Ovary (tissue), 9 donors: ENCODE results near the gene DNAJC1. TPM values are rescaled to one million over a fixed set of nuclear protein-coding genes. Genes with fewer than 3 reads are reported as not detected.

Experiments used
- DNase-seq, 5 donors: peaks; one replicate each; pipeline ENCODE4 v3.0.0-alpha.2; 2019 to 2020
- H3K27ac ChIP-seq, 2 donors: fragments of 200-600 bp; one replicate each; pipeline versions ENCODE4 v1.5.1 to v1.8.0; 2019 to 2022
- H3K27me3 ChIP-seq: fragments of 200-600 bp; one replicate; pipeline ENCODE4 v1.8.0; 2022
- H3K36me3 ChIP-seq: fragments of 200-600 bp; sonication (generic); one replicate; pipeline ENCODE4 v1.5.1; 2019
- H3K4me1 ChIP-seq: one replicate; pipeline ENCODE4 v1.8.1; 2013; ENCODE audit warnings: mild to moderate bottlenecking, moderate library complexity; ENCODE audit not compliant: insufficient read depth
- H3K4me3 ChIP-seq: fragments of 200-600 bp; sonication (generic); one replicate; pipeline ENCODE4 v1.5.1; 2017
- H3K9me3 ChIP-seq, 2 donors: fragments of 200-600 bp in 1 of 2; sonication (generic) in 1 of 2; one replicate each; pipeline versions ENCODE4 v1.5.1 to v1.8.1; 2013 to 2019; ENCODE audit warnings: mild to moderate bottlenecking in 1 of 2, moderate library complexity in 1 of 2
- CTCF ChIP-seq, 3 donors: fragments of 450-650 bp in 2 of 3; fragments of 200-600 bp in 1 of 3; IDR thresholded peaks; one replicate each; pipeline versions ENCODE4 v1.5.1 to v1.8.0; 2016 to 2022; ENCODE audit warnings: antibody characterized with exemption in 3 of 3, mild to moderate bottlenecking in 1 of 3
- EP300 ChIP-seq: sonication (generic); formaldehyde crosslinking; IDR thresholded peaks from one replicate; pipeline ENCODE4 v1.6.1; 2017; ENCODE audit warnings: antibody characterized with exemption
- POLR2A ChIP-seq: fragments of 450-650 bp; IDR thresholded peaks from one replicate; pipeline ENCODE4 v1.6.1; 2017; ENCODE audit warnings: antibody characterized with exemption, mild to moderate bottlenecking, moderate library complexity
- WGBS, 3 donors: extraction: QIAGEN DNeasy Blood & Tissue Kit in 1 of 3; methylation state at CpG; one replicate each; pipeline versions ENCODE4 v1.1.5 to v1.1.7; 2013 to 2017; 5-methylcytosine and 5-hydroxymethylcytosine counted together
- intact Hi-C, 4 donors: fragments of 100-400 bp; cut with DNase I; formaldehyde crosslinking; loops; one replicate each; pipeline versions ENCODE4 v1.11.0 to v1.15.1; 2022 to 2023
- polyA plus RNA-seq, 2 donors: library from polyadenylated mRNA; stranded (reverse); fragments of 200-250 nt in 1 of 2; fragments of 350-450 nt in 1 of 2; fragmentation: Illumina TruSeq in 1 of 2; extraction: RNeasy Lipid Tissue Mini Kit (QIAGEN cat#74804) in 1 of 2; gene quantifications; one replicate each; pipeline ENCODE4 v1.2.3, GENCODE V29; 2013 to 2014
- total RNA-seq, 7 donors: library from RNA; depleted of rRNA in 2 of 7; stranded (reverse); fragments of >200 nt in 2 of 7; fragmentation: NEBNext Ultra II Directional in 3 of 7; extraction: Animal tissue kit (Norgen Biotek cat#: 25700) in 3 of 7; gene quantifications; one replicate each; pipeline versions ENCODE4 v1.1.0 to v1.2.4, GENCODE V29; 2016 to 2023
- donor health status: DM: no; HTN: no; CAD: no; lungs with moderate emphysema.
- donor health status: DM: no; HTN: no; CAD: no.
- donor health status: Bipolar disorder and iron deficiency.
- donor health status: DM: yes; HTN: yes; CAD: no.
- donor health status: DM: no; HTN: no; CAD: no.
- donor health status: DM: yes; HTN: yes; CAD: no.

Gene DNAJC1
- total and polyA plus RNA-seq, 9 donors, result 18.8 to 62.7 (median 21.0) TPM

- Histone ChIP-seq H3K4me3 (no peak overlapping the region), H3K36me3 (no peaks in the 10 kb centered on the region), H3K27me3 (no peaks in the 10 kb centered on the region), H3K9me3 (no peaks in the 10 kb centered on the region), H3K27ac (no peak overlapping the region), H3K4me1 (no peaks in the 10 kb centered on the region)
- DNase-seq, result no peak
- 96 to 98% (median 97%) methylated on average over 1 of the region's 1 CpG for WGBS, 3 donors
- no peak for TF ChIP-seq CTCF (IDR thresholded peaks at IDR 0.05)
- no peak for TF ChIP-seq POLR2A
- TF ChIP-seq EP300, result no peak
- intact Hi-C loops, result no loop called here
These were observed 226.6 kb downstream of the DNAJC1 start for GRCh38 chr10:21776883-21777282.

DNA sequence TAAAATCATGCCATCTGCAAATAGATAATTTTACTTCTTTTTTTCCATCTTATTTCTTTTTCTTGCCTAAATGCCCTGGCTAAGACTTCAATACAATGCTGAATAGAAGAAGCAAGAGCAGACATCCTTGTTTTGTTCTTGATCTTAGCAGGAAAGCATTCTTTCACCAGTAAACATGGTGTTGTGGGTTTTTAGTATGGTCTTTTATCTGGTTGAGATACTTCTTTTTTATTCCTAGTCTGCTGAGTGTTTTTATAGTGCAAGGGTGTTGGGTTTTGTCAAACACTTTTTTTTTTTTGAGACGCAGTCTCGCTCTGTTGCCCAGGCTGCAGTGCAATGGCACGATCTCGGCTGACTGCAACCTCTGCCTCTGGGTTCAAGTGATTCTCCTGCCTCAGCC is 232.3 kb downstream of the DNAJC1 start:
- Histone ChIP-seq H3K27me3 (no peaks in the 10 kb centered on the region), H3K9me3 (no peaks in the 10 kb centered on the region), H3K36me3 (no peaks in the 10 kb centered on the region), H3K4me3 (no peak overlapping the region), H3K27ac (no peak overlapping the region), H3K4me1 (no peaks in the 10 kb centered on the region)
- no peak for DNase-seq
- 94 to 98% (median 96%) methylated on average over 4 of the region's 4 CpGs for WGBS, 3 donors
- intact Hi-C loops, result no loop called here
- TF ChIP-seq CTCF (IDR thresholded peaks at IDR 0.05), result no peak
- TF ChIP-seq POLR2A, result no peak
- no peak for TF ChIP-seq EP300

DNA sequence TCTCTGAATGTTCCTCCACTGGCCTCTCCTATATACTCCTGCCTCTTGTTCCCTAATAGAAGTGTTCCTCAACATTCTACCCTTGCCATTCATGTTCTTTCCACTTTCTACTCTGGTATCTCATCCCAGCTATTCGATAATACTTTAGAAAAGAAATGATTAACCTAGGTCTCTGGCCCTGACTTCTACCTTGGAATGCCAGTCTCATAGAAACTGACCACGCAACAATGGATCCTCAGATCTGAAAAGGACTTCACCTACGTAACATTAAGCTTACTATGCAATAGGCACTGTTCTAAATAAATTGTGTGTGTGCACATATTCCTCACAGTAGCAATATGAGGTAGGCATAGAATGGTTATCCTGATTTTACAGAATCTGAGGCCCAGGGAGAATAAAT is 234.5 kb downstream of the DNAJC1 start:
- Histone ChIP-seq H3K4me3 (no peak overlapping the region), H3K27me3 (no peaks in the 10 kb centered on the region), H3K4me1 (no peaks in the 10 kb centered on the region), H3K27ac (no peak overlapping the region), H3K36me3 (no peaks in the 10 kb centered on the region), H3K9me3 (no peaks in the 10 kb centered on the region)
- TF ChIP-seq CTCF (IDR thresholded peaks at IDR 0.05) (no peak), POLR2A (no peak), EP300 (no peak)
- intact Hi-C loops, result no loop called here
- WGBS, 3 donors, result 96 to 99% (median 98%) methylated on average over 3 of the region's 3 CpGs
- no peak for DNase-seq

GRCh38 chr10:21764466-21765189 is 238.9 kb downstream of the DNAJC1 start:
- no peaks in the 10 kb centered on the region for H3K4me1 ChIP-seq
- no peaks in the 10 kb centered on the region for H3K9me3 ChIP-seq
- WGBS, 3 donors, result 33 to 52% (median 43%) methylated on average over 5 of the region's 5 CpGs
- H3K27ac ChIP-seq, result no peak overlapping the region
- no peaks in the 10 kb centered on the region for H3K27me3 ChIP-seq
- no peaks in the 10 kb centered on the region for H3K36me3 ChIP-seq
- intact Hi-C loops, result no loop called here
- H3K4me3 ChIP-seq, result no peak overlapping the region
- no peak for DNase-seq
- TF ChIP-seq POLR2A, result no peak
- no peak for TF ChIP-seq CTCF (IDR thresholded peaks at IDR 0.05)
- TF ChIP-seq EP300, result no peak
